PC-3 (cell line): ENCODE data around the gene KNDC1. TPM values are rescaled to one million over a fixed set of nuclear protein-coding genes. Genes with fewer than 3 reads are reported as not detected.

ENCODE experiments used
- ATAC-seq: fragments of 200-7000 bp; cut with Tn5 transposase; 2 replicates; pipeline ENCODE4 v1.9.1; 2020; ENCODE audit warnings: mild to moderate bottlenecking, moderate library complexity
- BruUV-seq: library from RNA; stranded (reverse); fragments of 400-500 nt; replicated peaks from 2 replicates; lab custom pipeline; 2021; lab: Mats Ljungman, UMichigan
- CTCF ChIA-PET: fragments of 300-600 bp; sonication (Branson Sonifier 250); formaldehyde crosslinking; loops from one replicate; lab custom pipeline; 2022; ENCODE audit warnings: antibody characterized with exemption; lab: Charles Lee
- POLR2A ChIA-PET: fragments of 300-600 bp; sonication (Branson Sonifier 250); formaldehyde crosslinking; loops from one replicate; lab custom pipeline; 2022; ENCODE audit warnings: antibody characterized with exemption; ENCODE audit not compliant: unreplicated experiment; lab: Charles Lee
- DNase-seq: peaks from one replicate; pipeline ENCODE4 v3.0.0-alpha.2; 2015
- H2AFZ ChIP-seq: fragments of 300-600 bp; sonication (generic); 2 replicates; pipeline ENCODE4 v1.6.0; 2016; ENCODE audit warnings: antibody characterized with exemption, low read length
- H3F3A ChIP-seq: fragments of 300-600 bp; sonication (generic); one replicate; pipeline ENCODE4 v1.6.0; 2017; ENCODE audit warnings: antibody characterized with exemption, low read length, control low read depth, mild to moderate bottlenecking; ENCODE audit not compliant: unreplicated experiment
- H3K27ac ChIP-seq: fragments of 300-600 bp; sonication (generic); 2 replicates; pipeline ENCODE4 v1.5.1; 2016; ENCODE audit warnings: mild to moderate bottlenecking, low read length
- H3K27me3 ChIP-seq: fragments of 300-600 bp; sonication (generic); 2 replicates; pipeline ENCODE4 v1.6.1; 2016; ENCODE audit warnings: low read length, mixed read lengths
- H3K36me3 ChIP-seq: fragments of 300-600 bp; sonication (generic); 2 replicates; pipeline ENCODE4 v1.6.1; 2016; ENCODE audit warnings: low read depth, mixed run types, low read length, mixed read lengths
- H3K4me1 ChIP-seq: fragments of 300-600 bp; sonication (generic); 2 replicates; pipeline ENCODE4 v1.5.1; 2016; ENCODE audit warnings: low read length; ENCODE audit not compliant: insufficient read depth
- H3K4me2 ChIP-seq: fragments of 300-600 bp; sonication (generic); 2 replicates; pipeline ENCODE4 v1.6.0; 2016; ENCODE audit warnings: low read length
- H3K4me3 ChIP-seq: fragments of 300-600 bp; sonication (generic); 2 replicates; pipeline ENCODE4 v1.5.1; 2016; ENCODE audit warnings: mild to moderate bottlenecking, low read length, mixed read lengths
- H3K79me2 ChIP-seq: fragments of 300-600 bp; sonication (generic); 2 replicates; pipeline ENCODE4 v1.6.1; 2017; ENCODE audit warnings: low read length, mixed read lengths
- H3K9ac ChIP-seq: fragments of 300-600 bp; sonication (generic); 2 replicates; pipeline ENCODE4 v1.6.0; 2016; ENCODE audit warnings: mild to moderate bottlenecking, low read length
- H3K9me2 ChIP-seq: fragments of 300-600 bp; sonication (generic); replicated peaks from 2 replicates; pipeline ENCODE4 v1.6.1; 2016; ENCODE audit warnings: mixed run types, low read length, mixed read lengths
- H3K9me3 ChIP-seq: fragments of 300-600 bp; sonication (generic); 2 replicates; pipeline ENCODE4 v1.6.1; 2016; ENCODE audit warnings: low read length, mixed read lengths
- H4K20me1 ChIP-seq: fragments of 300-600 bp; sonication (generic); 2 replicates; pipeline ENCODE4 v1.6.1; 2016; ENCODE audit warnings: low read length, mixed read lengths
- CTCF ChIP-seq: fragments of 300-600 bp; sonication (generic); conservative IDR thresholded peaks from 2 replicates; pipeline ENCODE4 v1.5.1; 2017; ENCODE audit warnings: antibody characterized with exemption, low read depth, mild to moderate bottlenecking, low read length
- EZH2 ChIP-seq: fragments of 300-600 bp; sonication (generic); IDR thresholded peaks from one replicate; pipeline ENCODE4 v1.6.1; 2017; ENCODE audit warnings: antibody characterized with exemption, mild to moderate bottlenecking, low read length; ENCODE audit not compliant: unreplicated experiment
- EZH2phosphoT487 ChIP-seq: fragments of 300-600 bp; sonication (generic); IDR thresholded peaks from 2 replicates; pipeline ENCODE4 v1.6.1; 2018; ENCODE audit warnings: mild to moderate bottlenecking, antibody characterized with exemption, low read length, borderline replicate concordance
- intact Hi-C: fragments of 100-400 bp; cut with micrococcal nuclease; formaldehyde crosslinking; loops from 2 replicates; pipeline ENCODE4 v1.9.0; 2023
- microRNA-seq: library from miRNA; unstranded; fragments of <30 nt; microRNA quantifications from one replicate; pipeline ENCODE4 v1.1.0, GENCODE V29; 2020; ENCODE audit not compliant: unreplicated experiment
- total RNA-seq: library from RNA; depleted of rRNA; stranded (reverse); fragments of >200 nt; gene quantifications from 2 replicates; pipeline ENCODE4 v1.2.3, GENCODE V29; 2014; rRNA removed

Gene KNDC1
- total RNA-seq, 1 experiment from 2014 or later, result not detected

GRCh38 chr10:133275684-133276092, 115.7 kb downstream of the KNDC1 start:
- peak overlapping the region; percentile 82 for H3K4me3 ChIP-seq

More at GRCh38 chr10:133275684-133276092, 115.7 kb downstream of the KNDC1 start:
- H3K79me2 ChIP-seq, result peaks cover 32% of the 10 kb centered on the region
- no peaks in the 10 kb centered on the region for H3K9me2 ChIP-seq
- peaks cover 54% of the 10 kb centered on the region for H3K4me1 ChIP-seq
- no peaks in the 10 kb centered on the region; the same call in 1 of the 2 replicates for H3K36me3 ChIP-seq
- TF ChIP-seq EZH2 (no peak), EZH2phosphoT487 (no peak), CTCF (no peak)
- peak; percentile 41 for DNase-seq
- no peaks in the 10 kb centered on the region for H4K20me1 ChIP-seq
- CTCF ChIA-PET, result no interaction called here
- H3K4me2 ChIP-seq, result peak overlapping the region; percentile 97
- no peaks in the 10 kb centered on the region for H3K9me3 ChIP-seq
- intact Hi-C loops, result no loop called here
- H3K27me3 ChIP-seq, result no peaks in the 10 kb centered on the region
- peak overlapping the region; percentile 93 for H3K27ac ChIP-seq
- BruUV-seq, result TSS peak; percentile 86
- peak overlapping the region; percentile 96 for H3K9ac ChIP-seq
- no peak overlapping the region for H2AFZ ChIP-seq
- POLR2A ChIA-PET, result interaction anchor here (0.6 kb wide), 1 partner anchor 17 kb away, joined by 3 read pairs; no protein-coding TSS in a partner anchor
- H3F3A ChIP-seq, result peaks cover 4% of the 10 kb centered on the region
- no peak for ATAC-seq

Small RNA genes lying within 50 kb of the gene (microRNA-seq; reads per million reads assigned to microRNA genes)
- gene MIR202, result not detected

Other genes starting within 250 kb of the KNDC1 start
- 0.04 TPM in 1 of 2 replicates, not detected in the other for gene CFAP46, start 217.6 kb upstream of the KNDC1 start, total RNA-seq
- gene ADGRA1, start 72.3 kb upstream of the KNDC1 start, total RNA-seq, result not detected in 2 replicates
- not detected in 2 replicates for gene UTF1, start 70.0 kb downstream of the KNDC1 start, total RNA-seq
- gene VENTX, start 77.6 kb downstream of the KNDC1 start, total RNA-seq, result not detected in 2 replicates
- gene ADAM8, start 116.6 kb downstream of the KNDC1 start, total RNA-seq, result 113 and 147 TPM in 2 replicates
- 72.9 and 84.4 TPM in 2 replicates for gene TUBGCP2, start 148.7 kb downstream of the KNDC1 start, total RNA-seq
- gene ZNF511, start 148.7 kb downstream of the KNDC1 start, total RNA-seq, result 78.4 and 84.3 TPM in 2 replicates
- not detected in 2 replicates for gene CALY, start 176.7 kb downstream of the KNDC1 start, total RNA-seq
- not detected in 2 replicates for gene PRAP1, start 187.2 kb downstream of the KNDC1 start, total RNA-seq
- gene FUOM, start 197.8 kb downstream of the KNDC1 start, total RNA-seq, result 33.3 and 40.0 TPM in 2 replicates
- 114 and 120 TPM in 2 replicates for gene ECHS1, start 213.1 kb downstream of the KNDC1 start, total RNA-seq
- gene PAOX, start 219.0 kb downstream of the KNDC1 start, total RNA-seq, result 3.7 and 4.1 TPM in 2 replicates
- 38.8 and 39.4 TPM in 2 replicates for gene MTG1, start 233.9 kb downstream of the KNDC1 start, total RNA-seq